GM06990 (cell line): Measurements from ENCODE around the gene ROR2.

ENCODE experiments used
- DNase-seq: peaks from one replicate; pipeline ENCODE4 v3.0.0-alpha.2; 2011; ENCODE audit not compliant: insufficient read length; ENCODE audit errors: extremely low read depth
- H3K27me3 ChIP-seq: replicated peaks from 2 replicates; pipeline ENCODE4 v1.6.0; 2011; ENCODE audit warnings: low read length; ENCODE audit not compliant: control insufficient read depth, insufficient read depth
- H3K36me3 ChIP-seq: 2 replicates; pipeline ENCODE4 v1.5.1; 2011; ENCODE audit warnings: low read length; ENCODE audit not compliant: control insufficient read depth, insufficient read depth
- H3K4me3 ChIP-seq: replicated peaks from 2 replicates; pipeline ENCODE4 v1.5.1; 2011; ENCODE audit warnings: low read depth, mild to moderate bottlenecking, control low read depth, low read length
- CTCF ChIP-seq: IDR thresholded peaks from 2 replicates; pipeline ENCODE4 v1.5.1; 2011; ENCODE audit warnings: low read length, control low read depth, mild to moderate bottlenecking, inconsistent platforms; ENCODE audit not compliant: insufficient read depth, poor library complexity, severe bottlenecking

ROR2 gene

GRCh38 chr9:91865041-91865440, 85.0 kb downstream of the ROR2 start:
- no peak for TF ChIP-seq CTCF
- Histone ChIP-seq H3K4me3 (no peak overlapping the region), H3K27me3 (peaks cover 1% of the 10 kb centered on the region; the same call in 1 of the 2 replicates), H3K36me3 (no peaks in the 10 kb centered on the region)
- DNase-seq, result no peak

GRCh38 chr9:91864380-91864779, 85.6 kb downstream of the ROR2 start:
- Histone ChIP-seq H3K27me3 (peaks cover 1% of the 10 kb centered on the region; the same call in 1 of the 2 replicates), H3K36me3 (no peaks in the 10 kb centered on the region), H3K4me3 (no peak overlapping the region)
- TF ChIP-seq CTCF, result no peak
- no peak for DNase-seq

- Histone ChIP-seq H3K27me3 (peaks cover 1% of the 10 kb centered on the region; the same call in 1 of the 2 replicates), H3K4me3 (no peak overlapping the region), H3K36me3 (no peaks in the 10 kb centered on the region)
- TF ChIP-seq CTCF, result no peak
- DNase-seq, result no peak
Observed at GRCh38 chr9:91863469-91863868, 86.6 kb downstream of the ROR2 start.

- Histone ChIP-seq H3K36me3 (no peaks in the 10 kb centered on the region), H3K27me3 (no peaks in the 10 kb centered on the region; the same call in 1 of the 2 replicates), H3K4me3 (no peak overlapping the region)
- TF ChIP-seq CTCF, result no peak
- no peak for DNase-seq
Observed at GRCh38 chr9:91858213-91859030, 91.6 kb downstream of the ROR2 start.

GRCh38 chr9:91857291-91858212, 92.5 kb downstream of the ROR2 start:
- no peaks in the 10 kb centered on the region; the same call in 1 of the 2 replicates for H3K27me3 ChIP-seq
- H3K4me3 ChIP-seq, result no peak overlapping the region
- H3K36me3 ChIP-seq, result no peaks in the 10 kb centered on the region
- DNase-seq, result no peak
- no peak for TF ChIP-seq CTCF
